ENCODE data around the gene RASGEF1C. TPM values are rescaled to one million over a fixed set of nuclear protein-coding genes. Genes with fewer than 3 reads are reported as not detected.

Gene RASGEF1C
- total and polyA plus RNA-seq, 4 donors = 0.09 to 0.10 TPM; not detected in 2

DNA sequence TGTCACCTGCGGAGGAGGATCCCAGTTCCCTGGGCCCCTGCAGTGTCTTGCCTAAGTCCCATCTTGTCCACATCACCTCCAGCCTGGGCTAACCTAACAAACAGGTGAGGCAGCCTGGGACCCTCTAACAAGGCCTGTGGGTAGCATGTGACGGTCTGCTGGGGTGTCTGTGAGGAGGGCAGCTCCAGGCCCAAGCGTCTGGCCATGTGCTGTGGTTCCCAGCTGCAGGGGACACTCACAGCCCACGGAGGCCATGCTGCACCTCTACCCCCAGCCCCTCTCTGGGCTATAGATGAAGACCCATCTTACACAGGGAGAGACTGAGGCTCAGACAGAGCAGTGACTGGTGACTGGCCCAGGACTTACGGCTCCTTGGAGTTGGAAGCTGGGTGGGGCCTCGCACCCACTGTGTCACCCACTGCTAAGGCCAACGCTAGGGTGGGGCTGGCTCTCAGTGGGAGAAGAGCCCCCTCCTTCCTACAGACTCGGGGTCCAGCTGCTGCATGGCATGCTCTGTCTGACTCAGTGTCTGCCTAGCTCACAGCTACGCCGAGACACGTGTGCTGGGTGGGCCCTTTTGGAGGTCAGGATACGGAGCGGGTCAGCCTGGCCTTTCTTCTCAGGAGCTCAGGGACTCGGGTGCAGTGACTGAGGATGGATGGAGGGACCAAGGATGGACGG is 96.7 kb downstream of the RASGEF1C start:
- H3K36me3 ChIP-seq (ENCODE audit: control insufficient read depth in 4 of 4, insufficient read depth in 3 of 4, low read depth in 1 of 4, low read length in 3 of 4) = no peaks in the 10 kb centered on the region

More for the DNA sequence above, 96.7 kb downstream of the RASGEF1C start:
- Histone ChIP-seq H3K27ac (ENCODE audit: low read depth in 1 of 2, low read length in 2 of 2) (no peak overlapping the region), H3K4me1 (ENCODE audit: control insufficient read depth in 4 of 4, insufficient read depth in 4 of 4, low read length in 3 of 4) (no peaks in the 10 kb centered on the region), H3K27me3 (ENCODE audit: control insufficient read depth in 4 of 4, insufficient read depth in 4 of 4, low read length in 3 of 4) (no peaks in the 10 kb centered on the region), H3K9ac (ENCODE audit: low read depth in 1 of 2, low read length in 2 of 2) (no peak overlapping the region), H3K4me3 (ENCODE audit: low read depth in 1 of 3, low read length in 3 of 3) (no peak overlapping the region), H3K9me3 (ENCODE audit: control insufficient read depth in 4 of 4, low read length in 3 of 4) (peaks cover 0 to 2% (median 0%) of the 10 kb centered on the region in 4 donors)
- 86% methylated on average over 15 of the region's 15 CpGs for WGBS
- no peak for DNase-seq (ENCODE audit: low spot score)
- TF ChIP-seq, protein P1, sequence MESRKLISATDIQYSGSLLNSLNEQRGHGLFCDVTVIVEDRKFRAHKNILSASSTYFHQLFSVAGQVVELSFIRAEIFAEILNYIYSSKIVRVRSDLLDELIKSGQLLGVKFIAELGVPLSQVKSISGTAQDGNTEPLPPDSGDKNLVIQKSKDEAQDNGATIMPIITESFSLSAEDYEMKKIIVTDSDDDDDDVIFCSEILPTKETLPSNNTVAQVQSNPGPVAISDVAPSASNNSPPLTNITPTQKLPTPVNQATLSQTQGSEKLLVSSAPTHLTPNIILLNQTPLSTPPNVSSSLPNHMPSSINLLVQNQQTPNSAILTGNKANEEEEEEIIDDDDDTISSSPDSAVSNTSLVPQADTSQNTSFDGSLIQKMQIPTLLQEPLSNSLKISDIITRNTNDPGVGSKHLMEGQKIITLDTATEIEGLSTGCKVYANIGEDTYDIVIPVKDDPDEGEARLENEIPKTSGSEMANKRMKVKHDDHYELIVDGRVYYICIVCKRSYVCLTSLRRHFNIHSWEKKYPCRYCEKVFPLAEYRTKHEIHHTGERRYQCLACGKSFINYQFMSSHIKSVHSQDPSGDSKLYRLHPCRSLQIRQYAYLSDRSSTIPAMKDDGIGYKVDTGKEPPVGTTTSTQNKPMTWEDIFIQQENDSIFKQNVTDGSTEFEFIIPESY (IDR thresholded peaks at IDR 0.05) = no peak
- TF ChIP-seq HNF4A (conservative IDR thresholded peaks at IDR 0.05) (no peak), RXRA (IDR thresholded peaks at IDR 0.05) (no peak), GABPA (IDR thresholded peaks at IDR 0.05 in 1 of 2, conservative IDR thresholded peaks at IDR 0.05 in 1 of 2) (no peak), RAD21 (IDR thresholded peaks at IDR 0.05) (no peak), FOXA1 (IDR thresholded peaks at IDR 0.05) (no peak), SP1 (IDR thresholded peaks at IDR 0.05) (no peak), YY1 (IDR thresholded peaks at IDR 0.05) (no peak), EGR1 (IDR thresholded peaks at IDR 0.05; ENCODE audit: low read depth in 2 of 2) (no peak), FOXA2 (IDR thresholded peaks at IDR 0.05) (no peak), NR2F2 (IDR thresholded peaks at IDR 0.05) (no peak), JUND (IDR thresholded peaks at IDR 0.05) (no peak), TAF1 (conservative IDR thresholded peaks at IDR 0.05) (no peak)
- TF ChIP-seq, protein P2, sequence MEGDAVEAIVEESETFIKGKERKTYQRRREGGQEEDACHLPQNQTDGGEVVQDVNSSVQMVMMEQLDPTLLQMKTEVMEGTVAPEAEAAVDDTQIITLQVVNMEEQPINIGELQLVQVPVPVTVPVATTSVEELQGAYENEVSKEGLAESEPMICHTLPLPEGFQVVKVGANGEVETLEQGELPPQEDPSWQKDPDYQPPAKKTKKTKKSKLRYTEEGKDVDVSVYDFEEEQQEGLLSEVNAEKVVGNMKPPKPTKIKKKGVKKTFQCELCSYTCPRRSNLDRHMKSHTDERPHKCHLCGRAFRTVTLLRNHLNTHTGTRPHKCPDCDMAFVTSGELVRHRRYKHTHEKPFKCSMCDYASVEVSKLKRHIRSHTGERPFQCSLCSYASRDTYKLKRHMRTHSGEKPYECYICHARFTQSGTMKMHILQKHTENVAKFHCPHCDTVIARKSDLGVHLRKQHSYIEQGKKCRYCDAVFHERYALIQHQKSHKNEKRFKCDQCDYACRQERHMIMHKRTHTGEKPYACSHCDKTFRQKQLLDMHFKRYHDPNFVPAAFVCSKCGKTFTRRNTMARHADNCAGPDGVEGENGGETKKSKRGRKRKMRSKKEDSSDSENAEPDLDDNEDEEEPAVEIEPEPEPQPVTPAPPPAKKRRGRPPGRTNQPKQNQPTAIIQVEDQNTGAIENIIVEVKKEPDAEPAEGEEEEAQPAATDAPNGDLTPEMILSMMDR (IDR thresholded peaks at IDR 0.05; ENCODE audit: low read depth, low read length, missing input control) = no peak
- TF ChIP-seq, protein P3, sequence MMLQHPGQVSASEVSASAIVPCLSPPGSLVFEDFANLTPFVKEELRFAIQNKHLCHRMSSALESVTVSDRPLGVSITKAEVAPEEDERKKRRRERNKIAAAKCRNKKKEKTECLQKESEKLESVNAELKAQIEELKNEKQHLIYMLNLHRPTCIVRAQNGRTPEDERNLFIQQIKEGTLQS (IDR thresholded peaks at IDR 0.05) = no peak
- TF ChIP-seq, protein P4, sequence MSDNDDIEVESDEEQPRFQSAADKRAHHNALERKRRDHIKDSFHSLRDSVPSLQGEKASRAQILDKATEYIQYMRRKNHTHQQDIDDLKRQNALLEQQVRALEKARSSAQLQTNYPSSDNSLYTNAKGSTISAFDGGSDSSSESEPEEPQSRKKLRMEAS (IDR thresholded peaks at IDR 0.05) = no peak
- TF ChIP-seq, protein P5, sequence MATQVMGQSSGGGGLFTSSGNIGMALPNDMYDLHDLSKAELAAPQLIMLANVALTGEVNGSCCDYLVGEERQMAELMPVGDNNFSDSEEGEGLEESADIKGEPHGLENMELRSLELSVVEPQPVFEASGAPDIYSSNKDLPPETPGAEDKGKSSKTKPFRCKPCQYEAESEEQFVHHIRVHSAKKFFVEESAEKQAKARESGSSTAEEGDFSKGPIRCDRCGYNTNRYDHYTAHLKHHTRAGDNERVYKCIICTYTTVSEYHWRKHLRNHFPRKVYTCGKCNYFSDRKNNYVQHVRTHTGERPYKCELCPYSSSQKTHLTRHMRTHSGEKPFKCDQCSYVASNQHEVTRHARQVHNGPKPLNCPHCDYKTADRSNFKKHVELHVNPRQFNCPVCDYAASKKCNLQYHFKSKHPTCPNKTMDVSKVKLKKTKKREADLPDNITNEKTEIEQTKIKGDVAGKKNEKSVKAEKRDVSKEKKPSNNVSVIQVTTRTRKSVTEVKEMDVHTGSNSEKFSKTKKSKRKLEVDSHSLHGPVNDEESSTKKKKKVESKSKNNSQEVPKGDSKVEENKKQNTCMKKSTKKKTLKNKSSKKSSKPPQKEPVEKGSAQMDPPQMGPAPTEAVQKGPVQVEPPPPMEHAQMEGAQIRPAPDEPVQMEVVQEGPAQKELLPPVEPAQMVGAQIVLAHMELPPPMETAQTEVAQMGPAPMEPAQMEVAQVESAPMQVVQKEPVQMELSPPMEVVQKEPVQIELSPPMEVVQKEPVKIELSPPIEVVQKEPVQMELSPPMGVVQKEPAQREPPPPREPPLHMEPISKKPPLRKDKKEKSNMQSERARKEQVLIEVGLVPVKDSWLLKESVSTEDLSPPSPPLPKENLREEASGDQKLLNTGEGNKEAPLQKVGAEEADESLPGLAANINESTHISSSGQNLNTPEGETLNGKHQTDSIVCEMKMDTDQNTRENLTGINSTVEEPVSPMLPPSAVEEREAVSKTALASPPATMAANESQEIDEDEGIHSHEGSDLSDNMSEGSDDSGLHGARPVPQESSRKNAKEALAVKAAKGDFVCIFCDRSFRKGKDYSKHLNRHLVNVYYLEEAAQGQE (IDR thresholded peaks at IDR 0.05) = no peak

All from liver (tissue), 9 donors.